HepG2 (cell line): Measurements from ENCODE around the gene TANC1. TPM values are rescaled to one million over a fixed set of nuclear protein-coding genes. Genes with fewer than 3 reads are reported as not detected.
A peak's percentile ranks its signal among the peaks of the same experiment; 100 is the strongest.

Experiments
- CREB1 ChIP-seq, 2 experiments: fragments of 450-650 bp in 1 of 2; IDR thresholded peaks; 2 replicates each; pipeline ENCODE4 v1.6.1; 2016 to 2017; ENCODE audit warnings: control low read depth in 1 of 2, mild to moderate bottlenecking in 1 of 2, missing compliant biosample characterization in 1 of 2, missing genetic modification characterization in 1 of 2
- FOXK1 ChIP-seq: sonication (generic); formaldehyde crosslinking; IDR thresholded peaks from 2 replicates; pipeline ENCODE4 v1.4.0; 2020; ENCODE audit warnings: low read depth, missing genetic modification reagents, borderline replicate concordance
- HNF4G ChIP-seq, 2 experiments: sonication (generic) in 1 of 2; formaldehyde crosslinking in 1 of 2; IDR thresholded peaks; 2 replicates each; pipeline versions ENCODE4 v1.4.0 to v1.6.1; 2011 to 2020; ENCODE audit warnings: borderline replicate concordance in 2 of 2, low read depth in 2 of 2, mild to moderate bottlenecking in 2 of 2, low read length in 1 of 2, missing genetic modification reagents in 1 of 2, moderate library complexity in 1 of 2
- MEF2D ChIP-seq: sonication (generic); formaldehyde crosslinking; IDR thresholded peaks from 2 replicates; pipeline ENCODE4 v1.5.1; 2020; ENCODE audit warnings: mild to moderate bottlenecking, missing genetic modification reagents
- MIXL1 ChIP-seq: IDR thresholded peaks from 2 replicates; pipeline ENCODE4 v1.6.1; 2016
- NR2F2 ChIP-seq: IDR thresholded peaks from 2 replicates; pipeline ENCODE4 v1.6.1; 2012; ENCODE audit warnings: low read depth, inconsistent platforms, borderline replicate concordance
- ONECUT2 ChIP-seq: sonication (generic); formaldehyde crosslinking; IDR thresholded peaks from 2 replicates; pipeline ENCODE4 v1.4.0; 2020; ENCODE audit warnings: missing genetic modification reagents
- RELA ChIP-seq: sonication (generic); formaldehyde crosslinking; IDR thresholded peaks from 2 replicates; pipeline ENCODE4 v1.4.0; 2020; ENCODE audit warnings: missing genetic modification reagents
- RXRA ChIP-seq: sonication (generic); formaldehyde crosslinking; IDR thresholded peaks from 2 replicates; pipeline ENCODE4 v1.5.1; 2020; ENCODE audit warnings: missing genetic modification reagents
- XRCC5 ChIP-seq: fragments of 200-400 bp; formaldehyde crosslinking; optimal IDR thresholded peaks from 2 replicates; pipeline ENCODE3; 2017; ENCODE audit warnings: mild to moderate bottlenecking, low read length
- ZNF138 ChIP-seq: sonication (generic); formaldehyde crosslinking; IDR thresholded peaks from 2 replicates; pipeline ENCODE4 v1.5.0; 2020; ENCODE audit warnings: mild to moderate bottlenecking, low read depth, missing genetic modification reagents
- ZNF205 ChIP-seq: IDR thresholded peaks from 2 replicates; pipeline ENCODE4 v1.6.1; 2018; ENCODE audit warnings: missing biosample characterization, missing genetic modification reagents
- ZNF317 ChIP-seq: sonication (generic); formaldehyde crosslinking; IDR thresholded peaks from 2 replicates; pipeline ENCODE4 v1.5.0; 2020; ENCODE audit warnings: mild to moderate bottlenecking, missing genetic modification reagents
- ZNF747 ChIP-seq: sonication (generic); formaldehyde crosslinking; IDR thresholded peaks from 2 replicates; pipeline ENCODE4 v1.8.1; 2023; ENCODE audit warnings: missing genetic modification reagents, mild to moderate bottlenecking, borderline replicate concordance
- ZNF792 ChIP-seq: IDR thresholded peaks from 2 replicates; pipeline ENCODE4 v1.6.1; 2016
- polyA plus RNA-seq, 8 experiments: library from polyadenylated mRNA; depleted of rRNA in 3 of 8; stranded (reverse) in 7 of 8; unstranded in 1 of 8; fragments of >200 nt; fragmentation: Illumina TruSeq in 4 of 8; extraction: Trizol in 4 of 8; gene quantifications; 2 replicates each; pipeline versions ENCODE4 v1.2.1 to v1.2.3, GENCODE V29; 2011 to 2016; ENCODE audit warnings: low read depth in 4 of 8, missing spikeins in 1 of 8, mixed read lengths in 1 of 8; ENCODE audit not compliant: insufficient read depth in 1 of 8
- total RNA-seq, 5 experiments: library from RNA; depleted of rRNA; stranded (reverse); fragments of >200 nt; fragmentation: Illumina TruSeq; extraction: Trizol; gene quantifications; 2 replicates each; pipeline ENCODE4 v1.2.3, GENCODE V29; 2016; ENCODE audit warnings: low read depth in 1 of 5
- TF ChIP-seq, protein P1 (sequence below): sonication (generic); formaldehyde crosslinking; IDR thresholded peaks from 2 replicates; pipeline ENCODE4 v1.5.0; 2020; ENCODE audit warnings: mild to moderate bottlenecking, missing genetic modification reagents, borderline replicate concordance
- TF ChIP-seq, protein P2 (sequence below), 2 experiments: fragments of 450-650 bp in 1 of 2; sonication (generic) in 1 of 2; formaldehyde crosslinking; IDR thresholded peaks; 2 replicates each; pipeline versions ENCODE4 v1.5.0 to v1.8.0; 2020 to 2022; ENCODE audit warnings: mild to moderate bottlenecking in 1 of 2, missing genetic modification reagents in 1 of 2
- TF ChIP-seq, protein P3 (sequence below): sonication (generic); formaldehyde crosslinking; IDR thresholded peaks from 2 replicates; pipeline ENCODE4 v1.8.0; 2022; ENCODE audit warnings: missing genetic modification reagents, mild to moderate bottlenecking, moderate library complexity, borderline replicate concordance
- TF ChIP-seq, protein P4 (sequence below): sonication (generic); formaldehyde crosslinking; IDR thresholded peaks from 2 replicates; pipeline ENCODE4 v1.5.0; 2020; ENCODE audit warnings: mild to moderate bottlenecking, missing genetic modification reagents, borderline replicate concordance

TANC1 gene
- total and polyA plus RNA-seq, 2 of the 13 experiments (the other 11 are each of a cell fraction or from before 2014, with no cell fraction given), result 2.3 to 5.6 TPM

DNA sequence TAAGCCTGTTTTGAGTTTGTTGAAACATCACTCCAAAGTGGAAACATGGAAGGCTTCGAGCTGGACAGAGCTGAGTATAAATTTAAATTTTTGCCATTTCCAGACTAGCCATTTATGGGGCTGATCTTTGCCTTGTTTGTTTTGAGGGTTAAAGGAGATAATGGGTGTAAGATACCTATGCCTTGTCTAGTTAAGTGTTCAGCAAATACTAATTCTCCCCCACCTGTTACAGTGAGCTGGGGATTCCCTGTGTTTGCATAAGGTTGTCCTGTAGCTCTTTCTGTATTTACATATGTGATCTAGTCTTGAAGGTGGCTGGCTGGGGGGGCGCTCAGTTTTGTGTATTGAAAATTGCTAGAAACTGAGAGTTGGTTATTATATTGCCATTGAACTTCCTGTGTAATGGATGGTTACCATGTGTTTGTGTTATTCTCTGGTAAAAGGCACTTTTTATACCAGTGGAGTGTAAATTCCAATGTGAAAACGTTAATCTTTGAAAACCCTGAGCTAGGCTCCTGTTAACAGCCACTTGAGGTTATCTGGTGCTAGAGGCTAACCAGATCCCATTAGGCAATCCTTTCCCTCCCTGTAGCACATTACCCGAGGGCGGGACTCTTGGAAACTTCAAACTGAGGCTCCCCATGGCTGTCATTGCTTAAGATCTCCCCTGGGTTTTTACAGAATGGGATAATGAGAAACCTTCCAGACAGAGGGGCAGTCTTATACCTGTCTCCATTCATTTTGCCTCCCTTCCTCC, 26.7 kb downstream of the TANC1 start (continued):
- TF ChIP-seq XRCC5 (peak; percentile 18), ZNF205 (CRISPR knock-in tag) (peak; percentile 83), HNF4G (IDR thresholded peaks at IDR 0.05; ENCODE audit: borderline replicate concordance, low read depth, low read length) (peak; percentile 14; the same call in 1 of the 2 replicates), HNF4G (CRISPR knock-in tag; IDR thresholded peaks at IDR 0.05; ENCODE audit: borderline replicate concordance, low read depth) (no peak), ZNF792 (CRISPR knock-in tag) (0 out of 2 replicates have a peak, but pooled peaks have one; percentile 49), NR2F2 (peak; percentile 71; the same call in 1 of the 2 replicates), ZNF138 (CRISPR knock-in tag) (no peak), MEF2D (CRISPR knock-in tag) (0 out of 2 replicates have a peak, but pooled peaks have one; percentile 24), RELA (peak; percentile 96), MIXL1 (CRISPR knock-in tag) (0 out of 2 replicates have a peak, but pooled peaks have one; percentile 38), FOXK1 (peak; percentile 23; the same call in 1 of the 2 replicates), CREB1 (IDR thresholded peaks at IDR 0.05) (no peak), CREB1 (CRISPR knock-in tag; IDR thresholded peaks at IDR 0.05) (peak; percentile 70), ONECUT2 (CRISPR knock-in tag) (no peak), ZNF317 (CRISPR knock-in tag) (no peak), RXRA (no peak; the same call in 1 of the 2 replicates), ZNF747 (CRISPR knock-in tag) (0 out of 2 replicates have a peak, but pooled peaks have one; percentile 23)
- TF ChIP-seq, protein P1, sequence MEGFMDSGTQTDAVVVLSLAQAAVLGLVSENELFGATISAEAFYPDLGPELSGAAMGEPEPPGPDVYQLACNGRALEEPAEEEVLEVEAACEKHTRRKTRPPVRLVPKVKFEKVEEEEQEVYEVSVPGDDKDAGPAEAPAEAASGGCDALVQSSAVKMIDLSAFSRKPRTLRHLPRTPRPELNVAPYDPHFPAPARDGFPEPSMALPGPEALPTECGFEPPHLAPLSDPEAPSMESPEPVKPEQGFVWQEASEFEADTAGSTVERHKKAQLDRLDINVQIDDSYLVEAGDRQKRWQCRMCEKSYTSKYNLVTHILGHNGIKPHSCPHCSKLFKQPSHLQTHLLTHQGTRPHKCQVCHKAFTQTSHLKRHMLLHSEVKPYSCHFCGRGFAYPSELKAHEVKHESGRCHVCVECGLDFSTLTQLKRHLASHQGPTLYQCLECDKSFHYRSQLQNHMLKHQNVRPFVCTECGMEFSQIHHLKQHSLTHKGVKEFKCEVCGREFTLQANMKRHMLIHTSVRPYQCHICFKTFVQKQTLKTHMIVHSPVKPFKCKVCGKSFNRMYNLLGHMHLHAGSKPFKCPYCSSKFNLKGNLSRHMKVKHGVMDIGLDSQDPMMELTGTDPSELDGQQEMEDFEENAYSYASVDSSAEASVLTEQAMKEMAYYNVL (CRISPR knock-in tag), result peak; percentile 58; the same call in 1 of the 2 replicates
- TF ChIP-seq, protein P2, sequence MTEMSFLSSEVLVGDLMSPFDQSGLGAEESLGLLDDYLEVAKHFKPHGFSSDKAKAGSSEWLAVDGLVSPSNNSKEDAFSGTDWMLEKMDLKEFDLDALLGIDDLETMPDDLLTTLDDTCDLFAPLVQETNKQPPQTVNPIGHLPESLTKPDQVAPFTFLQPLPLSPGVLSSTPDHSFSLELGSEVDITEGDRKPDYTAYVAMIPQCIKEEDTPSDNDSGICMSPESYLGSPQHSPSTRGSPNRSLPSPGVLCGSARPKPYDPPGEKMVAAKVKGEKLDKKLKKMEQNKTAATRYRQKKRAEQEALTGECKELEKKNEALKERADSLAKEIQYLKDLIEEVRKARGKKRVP (CRISPR knock-in tag; IDR thresholded peaks at IDR 0.05), result peak in 1 of 2 experiments; percentile 37; a peak in 1 of 4 replicates
- TF ChIP-seq, protein P3, sequence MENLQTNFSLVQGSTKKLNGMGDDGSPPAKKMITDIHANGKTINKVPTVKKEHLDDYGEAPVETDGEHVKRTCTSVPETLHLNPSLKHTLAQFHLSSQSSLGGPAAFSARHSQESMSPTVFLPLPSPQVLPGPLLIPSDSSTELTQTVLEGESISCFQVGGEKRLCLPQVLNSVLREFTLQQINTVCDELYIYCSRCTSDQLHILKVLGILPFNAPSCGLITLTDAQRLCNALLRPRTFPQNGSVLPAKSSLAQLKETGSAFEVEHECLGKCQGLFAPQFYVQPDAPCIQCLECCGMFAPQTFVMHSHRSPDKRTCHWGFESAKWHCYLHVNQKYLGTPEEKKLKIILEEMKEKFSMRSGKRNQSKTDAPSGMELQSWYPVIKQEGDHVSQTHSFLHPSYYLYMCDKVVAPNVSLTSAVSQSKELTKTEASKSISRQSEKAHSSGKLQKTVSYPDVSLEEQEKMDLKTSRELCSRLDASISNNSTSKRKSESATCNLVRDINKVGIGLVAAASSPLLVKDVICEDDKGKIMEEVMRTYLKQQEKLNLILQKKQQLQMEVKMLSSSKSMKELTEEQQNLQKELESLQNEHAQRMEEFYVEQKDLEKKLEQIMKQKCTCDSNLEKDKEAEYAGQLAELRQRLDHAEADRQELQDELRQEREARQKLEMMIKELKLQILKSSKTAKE (CRISPR knock-in tag), result peak; percentile 91
- TF ChIP-seq, protein P4, sequence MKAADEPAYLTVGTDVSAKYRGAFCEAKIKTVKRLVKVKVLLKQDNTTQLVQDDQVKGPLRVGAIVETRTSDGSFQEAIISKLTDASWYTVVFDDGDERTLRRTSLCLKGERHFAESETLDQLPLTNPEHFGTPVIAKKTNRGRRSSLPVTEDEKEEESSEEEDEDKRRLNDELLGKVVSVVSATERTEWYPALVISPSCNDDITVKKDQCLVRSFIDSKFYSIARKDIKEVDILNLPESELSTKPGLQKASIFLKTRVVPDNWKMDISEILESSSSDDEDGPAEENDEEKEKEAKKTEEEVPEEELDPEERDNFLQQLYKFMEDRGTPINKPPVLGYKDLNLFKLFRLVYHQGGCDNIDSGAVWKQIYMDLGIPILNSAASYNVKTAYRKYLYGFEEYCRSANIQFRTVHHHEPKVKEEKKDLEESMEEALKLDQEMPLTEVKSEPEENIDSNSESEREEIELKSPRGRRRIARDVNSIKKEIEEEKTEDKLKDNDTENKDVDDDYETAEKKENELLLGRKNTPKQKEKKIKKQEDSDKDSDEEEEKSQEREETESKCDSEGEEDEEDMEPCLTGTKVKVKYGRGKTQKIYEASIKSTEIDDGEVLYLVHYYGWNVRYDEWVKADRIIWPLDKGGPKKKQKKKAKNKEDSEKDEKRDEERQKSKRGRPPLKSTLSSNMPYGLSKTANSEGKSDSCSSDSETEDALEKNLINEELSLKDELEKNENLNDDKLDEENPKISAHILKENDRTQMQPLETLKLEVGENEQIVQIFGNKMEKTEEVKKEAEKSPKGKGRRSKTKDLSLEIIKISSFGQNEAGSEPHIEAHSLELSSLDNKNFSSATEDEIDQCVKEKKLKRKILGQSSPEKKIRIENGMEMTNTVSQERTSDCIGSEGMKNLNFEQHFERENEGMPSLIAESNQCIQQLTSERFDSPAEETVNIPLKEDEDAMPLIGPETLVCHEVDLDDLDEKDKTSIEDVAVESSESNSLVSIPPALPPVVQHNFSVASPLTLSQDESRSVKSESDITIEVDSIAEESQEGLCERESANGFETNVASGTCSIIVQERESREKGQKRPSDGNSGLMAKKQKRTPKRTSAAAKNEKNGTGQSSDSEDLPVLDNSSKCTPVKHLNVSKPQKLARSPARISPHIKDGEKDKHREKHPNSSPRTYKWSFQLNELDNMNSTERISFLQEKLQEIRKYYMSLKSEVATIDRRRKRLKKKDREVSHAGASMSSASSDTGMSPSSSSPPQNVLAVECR (CRISPR knock-in tag), result peak; percentile 26; the same call in 1 of the 2 replicates
